Stimulated activated CD4-positive, alpha-beta T cell treated with anti-CD3 and anti-CD28 coated beads, Interleukin-12 subunit alpha, Interleukin-12 subunit beta, amount 100 ng/mL, for 4 hours (primary cell): ENCODE data around the gene DSCAM.
"Not testable (repeated sequence)": the region's sequence is repeated elsewhere in the genome, so short reads cannot be mapped to it uniquely, and the experiment has no call there.

ENCODE experiments used
- DNase-seq: peaks from one replicate; pipeline ENCODE4 v3.0.0-alpha.2; 2020

Gene DSCAM

GRCh38 chr21:40200946-40201345 lies 646.0 kb downstream of the DSCAM start:
- no peak for DNase-seq

GRCh38 chr21:40200126-40200525 lies 646.8 kb downstream of the DSCAM start:
- DNase-seq, result no peak

GRCh38 chr21:40194185-40194980 lies 652.6 kb downstream of the DSCAM start:
- DNase-seq, result no peak

- DNase-seq, result no peak
These were observed 655.3 kb downstream of the DSCAM start for GRCh38 chr21:40191616-40192015.

GRCh38 chr21:40191196-40191595 lies 655.8 kb downstream of the DSCAM start:
- no peak for DNase-seq

- no peak for DNase-seq
These were observed 658.9 kb downstream of the DSCAM start for GRCh38 chr21:40187946-40188654.

- no peak for DNase-seq
These were observed 659.7 kb downstream of the DSCAM start for GRCh38 chr21:40187244-40187643.

- no peak for DNase-seq
These were observed 660.9 kb downstream of the DSCAM start for GRCh38 chr21:40186045-40186444.

- no peak for DNase-seq
These were observed 661.8 kb downstream of the DSCAM start for GRCh38 chr21:40185208-40185607.

GRCh38 chr21:40182491-40182890 lies 664.5 kb downstream of the DSCAM start:
- not testable (repeated sequence) for DNase-seq

- no peak for DNase-seq
These were observed 667.8 kb downstream of the DSCAM start for GRCh38 chr21:40179166-40179565.

- no peak for DNase-seq
These were observed 668.2 kb downstream of the DSCAM start for GRCh38 chr21:40178726-40179125.

GRCh38 chr21:40177979-40178378 lies 669.0 kb downstream of the DSCAM start:
- no peak for DNase-seq

- DNase-seq, result no peak
These were observed 670.2 kb downstream of the DSCAM start for GRCh38 chr21:40176724-40177123.

GRCh38 chr21:40173816-40174215 lies 673.1 kb downstream of the DSCAM start:
- no peak for DNase-seq

GRCh38 chr21:40169971-40170370 lies 677.0 kb downstream of the DSCAM start:
- no peak for DNase-seq

- no peak for DNase-seq
These were observed 680.6 kb downstream of the DSCAM start for GRCh38 chr21:40166291-40166843.

- no peak for DNase-seq
These were observed 681.2 kb downstream of the DSCAM start for GRCh38 chr21:40165773-40166070.

- no peak for DNase-seq
These were observed 681.8 kb downstream of the DSCAM start for GRCh38 chr21:40164905-40165772.

GRCh38 chr21:40162075-40162474 lies 684.9 kb downstream of the DSCAM start:
- DNase-seq, result no peak

- no peak for DNase-seq
These were observed 686.0 kb downstream of the DSCAM start for GRCh38 chr21:40160911-40161310.

- no peak for DNase-seq
These were observed 688.6 kb downstream of the DSCAM start for GRCh38 chr21:40158366-40158765.

- DNase-seq, result no peak
These were observed 691.4 kb downstream of the DSCAM start for GRCh38 chr21:40155563-40155962.
